ENCODE measurements around the gene SLC47A2. TPM values are rescaled to one million over a fixed set of nuclear protein-coding genes. Genes with fewer than 3 reads are reported as not detected.

The SLC47A2 gene
- total and polyA plus RNA-seq, 2 experiments from 2014 or later = not detected

GRCh38 chr17:19750835-19751234, 34.5 kb upstream of the SLC47A2 start:
- Histone ChIP-seq H4K20me1 (replicated peaks; ENCODE audit: insufficient read depth) (no peaks in the 10 kb centered on the region), H2AFZ (no peak overlapping the region), H3K36me3 (ENCODE audit: insufficient read depth) (no peaks in the 10 kb centered on the region), H3K4me1 (ENCODE audit: insufficient read depth) (peaks cover 6% of the 10 kb centered on the region; the same call in 1 of the 2 replicates), H3K27ac (ENCODE audit: low read depth) (no peak overlapping the region), H3K9me2 (ENCODE audit: insufficient read depth) (no peaks in the 10 kb centered on the region), H3K79me2 (replicated peaks; ENCODE audit: insufficient read depth) (no peaks in the 10 kb centered on the region), H3K27me3 (ENCODE audit: insufficient read depth) (0 out of 2 replicates have a peak, but pooled peaks cover under 1% of the 10 kb centered on the region), H3K4me3 (no peak overlapping the region), H3K4me2 (no peak overlapping the region), H3F3A (replicated peaks; ENCODE audit: low read depth) (no peaks in the 10 kb centered on the region)
- TF ChIP-seq, protein P1, sequence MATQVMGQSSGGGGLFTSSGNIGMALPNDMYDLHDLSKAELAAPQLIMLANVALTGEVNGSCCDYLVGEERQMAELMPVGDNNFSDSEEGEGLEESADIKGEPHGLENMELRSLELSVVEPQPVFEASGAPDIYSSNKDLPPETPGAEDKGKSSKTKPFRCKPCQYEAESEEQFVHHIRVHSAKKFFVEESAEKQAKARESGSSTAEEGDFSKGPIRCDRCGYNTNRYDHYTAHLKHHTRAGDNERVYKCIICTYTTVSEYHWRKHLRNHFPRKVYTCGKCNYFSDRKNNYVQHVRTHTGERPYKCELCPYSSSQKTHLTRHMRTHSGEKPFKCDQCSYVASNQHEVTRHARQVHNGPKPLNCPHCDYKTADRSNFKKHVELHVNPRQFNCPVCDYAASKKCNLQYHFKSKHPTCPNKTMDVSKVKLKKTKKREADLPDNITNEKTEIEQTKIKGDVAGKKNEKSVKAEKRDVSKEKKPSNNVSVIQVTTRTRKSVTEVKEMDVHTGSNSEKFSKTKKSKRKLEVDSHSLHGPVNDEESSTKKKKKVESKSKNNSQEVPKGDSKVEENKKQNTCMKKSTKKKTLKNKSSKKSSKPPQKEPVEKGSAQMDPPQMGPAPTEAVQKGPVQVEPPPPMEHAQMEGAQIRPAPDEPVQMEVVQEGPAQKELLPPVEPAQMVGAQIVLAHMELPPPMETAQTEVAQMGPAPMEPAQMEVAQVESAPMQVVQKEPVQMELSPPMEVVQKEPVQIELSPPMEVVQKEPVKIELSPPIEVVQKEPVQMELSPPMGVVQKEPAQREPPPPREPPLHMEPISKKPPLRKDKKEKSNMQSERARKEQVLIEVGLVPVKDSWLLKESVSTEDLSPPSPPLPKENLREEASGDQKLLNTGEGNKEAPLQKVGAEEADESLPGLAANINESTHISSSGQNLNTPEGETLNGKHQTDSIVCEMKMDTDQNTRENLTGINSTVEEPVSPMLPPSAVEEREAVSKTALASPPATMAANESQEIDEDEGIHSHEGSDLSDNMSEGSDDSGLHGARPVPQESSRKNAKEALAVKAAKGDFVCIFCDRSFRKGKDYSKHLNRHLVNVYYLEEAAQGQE (IDR thresholded peaks at IDR 0.05; ENCODE audit: unreplicated experiment) = no peak
- TF ChIP-seq ZNF462 (CRISPR knock-in tag; IDR thresholded peaks at IDR 0.05) (no peak), NANOG (IDR thresholded peaks at IDR 0.05; ENCODE audit: borderline replicate concordance) (no peak), ZNF114 (CRISPR knock-in tag; IDR thresholded peaks at IDR 0.05) (no peak), POLR2AphosphoS5 (IDR thresholded peaks at IDR 0.05; ENCODE audit: low read depth) (no peak), JUNB (IDR thresholded peaks at IDR 0.05; ENCODE audit: unreplicated experiment) (no peak), EZH2phosphoT487 (IDR thresholded peaks at IDR 0.05; ENCODE audit: unreplicated experiment) (no peak), CTCF (conservative IDR thresholded peaks at IDR 0.05; ENCODE audit: low read depth in 2 of 2) (no peak), EZH2 (IDR thresholded peaks at IDR 0.05; ENCODE audit: low read depth, unreplicated experiment) (no peak), ETS1 (IDR thresholded peaks at IDR 0.05) (no peak)
- DNase-seq (ENCODE audit: low spot score) (no peak), ATAC-seq (no peak)
- peaks cover 15% of the 10 kb centered on the region for H3K4me1 Mint-ChIP-seq
- no peaks in the 10 kb centered on the region for H3K36me3 Mint-ChIP-seq (ENCODE audit: low read depth)
- H3K9me3 Mint-ChIP-seq = no peaks in the 10 kb centered on the region
- no peak overlapping the region for H3K27ac Mint-ChIP-seq
- no peak overlapping the region for H3K4me3 Mint-ChIP-seq
- peaks cover 7% of the 10 kb centered on the region for H3K27me3 Mint-ChIP-seq (ENCODE audit: insufficient read depth, low read depth, poor library complexity)
